ENCODE measurements around the gene COMTD1.
"Not testable (repeated sequence)": the region's sequence is repeated elsewhere in the genome, so short reads cannot be mapped to it uniquely, and the experiment has no call there.

COMTD1 gene

GRCh38 chr10:75229971-75230370 lies 5.8 kb downstream of the COMTD1 start:
- DNase-seq (ENCODE audit: extremely low read depth, low read depth), result no peak
- TF ChIP-seq, protein P1, sequence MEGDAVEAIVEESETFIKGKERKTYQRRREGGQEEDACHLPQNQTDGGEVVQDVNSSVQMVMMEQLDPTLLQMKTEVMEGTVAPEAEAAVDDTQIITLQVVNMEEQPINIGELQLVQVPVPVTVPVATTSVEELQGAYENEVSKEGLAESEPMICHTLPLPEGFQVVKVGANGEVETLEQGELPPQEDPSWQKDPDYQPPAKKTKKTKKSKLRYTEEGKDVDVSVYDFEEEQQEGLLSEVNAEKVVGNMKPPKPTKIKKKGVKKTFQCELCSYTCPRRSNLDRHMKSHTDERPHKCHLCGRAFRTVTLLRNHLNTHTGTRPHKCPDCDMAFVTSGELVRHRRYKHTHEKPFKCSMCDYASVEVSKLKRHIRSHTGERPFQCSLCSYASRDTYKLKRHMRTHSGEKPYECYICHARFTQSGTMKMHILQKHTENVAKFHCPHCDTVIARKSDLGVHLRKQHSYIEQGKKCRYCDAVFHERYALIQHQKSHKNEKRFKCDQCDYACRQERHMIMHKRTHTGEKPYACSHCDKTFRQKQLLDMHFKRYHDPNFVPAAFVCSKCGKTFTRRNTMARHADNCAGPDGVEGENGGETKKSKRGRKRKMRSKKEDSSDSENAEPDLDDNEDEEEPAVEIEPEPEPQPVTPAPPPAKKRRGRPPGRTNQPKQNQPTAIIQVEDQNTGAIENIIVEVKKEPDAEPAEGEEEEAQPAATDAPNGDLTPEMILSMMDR (IDR thresholded peaks at IDR 0.05; ENCODE audit: low read depth, low read length), result no peak

DNA sequence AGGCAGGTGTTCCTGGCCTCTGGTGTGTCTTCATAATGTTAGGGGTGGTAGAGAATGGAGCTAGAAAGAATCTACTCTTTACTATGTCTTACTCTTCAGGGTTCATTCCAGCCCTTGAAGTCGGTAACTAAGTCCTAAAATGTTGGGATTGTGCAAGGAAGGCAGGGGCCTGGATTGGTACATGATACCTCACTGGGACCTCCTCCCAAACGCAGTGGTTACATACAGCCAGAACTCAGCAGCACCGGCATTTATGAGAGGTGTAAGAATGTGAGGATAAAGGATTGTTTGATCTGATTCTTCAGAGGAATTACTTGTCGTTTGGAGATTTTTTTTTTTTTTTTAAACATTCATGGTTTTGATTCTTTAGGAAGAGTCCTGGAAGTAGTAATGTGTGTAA lies 6.9 kb downstream of the COMTD1 start:
- TF ChIP-seq, protein P1 (IDR thresholded peaks at IDR 0.05; ENCODE audit: low read depth, low read length), result no peak
- DNase-seq (ENCODE audit: extremely low read depth, low read depth), result no peak

GRCh38 chr10:75228278-75228677 lies 7.5 kb downstream of the COMTD1 start:
- TF ChIP-seq, protein P1 (IDR thresholded peaks at IDR 0.05; ENCODE audit: low read depth, low read length), result no peak

GRCh38 chr10:75226656-75227055 lies 9.1 kb downstream of the COMTD1 start:
- TF ChIP-seq, protein P1 (IDR thresholded peaks at IDR 0.05; ENCODE audit: low read depth, low read length), result no peak
- no peak for DNase-seq (ENCODE audit: extremely low read depth, low read depth)

More at GRCh38 chr10:75228278-75228677, 7.5 kb downstream of the COMTD1 start:
- DNase-seq (ENCODE audit: extremely low read depth, low read depth), result no peak

- no peak for DNase-seq (ENCODE audit: extremely low read depth, low read depth)
- TF ChIP-seq, protein P1 (IDR thresholded peaks at IDR 0.05; ENCODE audit: low read depth, low read length), result no peak
These were observed 9.7 kb downstream of the COMTD1 start for GRCh38 chr10:75226095-75226494.

- TF ChIP-seq, protein P1 (IDR thresholded peaks at IDR 0.05; ENCODE audit: low read depth, low read length), result no peak
- no peak for DNase-seq (ENCODE audit: extremely low read depth, low read depth)
These were observed 12.2 kb downstream of the COMTD1 start for GRCh38 chr10:75223507-75223906.

DNA sequence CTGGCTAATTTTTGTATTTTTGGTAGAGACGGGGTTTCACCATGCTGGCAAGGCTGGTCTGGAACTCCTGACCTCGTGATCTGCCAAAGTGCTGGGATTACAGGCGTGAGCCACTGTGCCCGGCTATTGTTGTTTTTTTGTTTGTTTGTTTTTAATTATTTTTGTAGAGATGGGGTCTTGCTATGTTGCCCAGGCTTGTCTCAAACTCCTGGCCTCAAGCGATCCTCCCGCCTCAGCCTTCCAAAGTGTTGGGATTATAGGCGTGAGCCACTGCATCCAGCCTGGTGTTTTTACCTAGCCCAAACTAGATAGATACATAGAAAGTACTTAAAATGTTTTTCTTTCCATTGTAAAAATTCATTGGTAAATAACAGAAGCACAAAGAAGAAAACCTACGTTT lies 14.3 kb downstream of the COMTD1 start:
- DNase-seq (ENCODE audit: extremely low read depth, low read depth), result not testable (repeated sequence)

DNA sequence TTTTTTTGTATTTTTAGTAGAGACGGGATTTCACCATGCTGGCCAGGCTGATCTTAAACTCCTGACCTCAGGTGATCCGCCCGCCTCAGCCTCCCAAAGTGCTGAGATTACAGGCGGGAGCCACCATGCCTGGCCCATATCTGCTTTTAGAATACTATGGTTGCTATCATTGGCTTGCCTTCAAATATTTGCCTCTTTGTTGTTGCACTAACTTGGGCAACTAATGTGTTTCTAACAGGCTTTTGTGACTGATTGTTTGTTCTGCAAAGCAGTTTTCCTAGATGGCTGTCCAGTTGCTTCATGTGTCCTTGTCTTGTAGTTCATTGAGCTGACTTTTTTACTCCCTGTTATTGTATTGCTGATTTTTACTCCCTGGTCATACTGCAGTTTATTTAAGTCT lies 15.5 kb downstream of the COMTD1 start:
- no peak for DNase-seq (ENCODE audit: extremely low read depth, low read depth)
- TF ChIP-seq, protein P1 (IDR thresholded peaks at IDR 0.05; ENCODE audit: low read depth, low read length), result no peak

Measured in AG09319 (cell line).